Measurements from ENCODE around the gene ERAP2.

DNA sequence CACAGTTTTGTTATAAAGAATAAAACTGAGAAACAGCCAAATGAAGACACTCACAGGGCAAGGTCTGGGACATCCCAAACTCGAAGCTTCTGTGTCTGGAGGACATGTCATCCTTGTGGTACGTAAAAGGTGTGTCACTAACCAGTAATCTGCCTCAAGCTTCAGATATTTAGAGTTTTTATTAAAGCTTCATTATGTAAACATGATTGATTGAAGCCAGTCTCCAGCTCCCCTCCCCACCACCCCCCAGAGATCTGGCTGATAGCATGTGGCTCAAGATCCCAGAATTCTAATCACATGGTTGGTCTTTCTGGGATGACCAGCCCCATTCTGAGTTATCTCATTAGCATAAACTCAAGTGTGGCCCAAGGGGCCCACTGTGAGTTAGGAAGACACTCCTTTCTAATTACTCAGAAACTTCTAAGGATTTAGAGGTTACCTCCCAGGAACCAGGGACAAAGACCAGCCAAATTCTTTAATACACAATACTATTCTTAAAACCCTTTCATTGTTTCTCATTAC, 37.2 kb upstream of the ERAP2 start:
- TF ChIP-seq, protein P1, sequence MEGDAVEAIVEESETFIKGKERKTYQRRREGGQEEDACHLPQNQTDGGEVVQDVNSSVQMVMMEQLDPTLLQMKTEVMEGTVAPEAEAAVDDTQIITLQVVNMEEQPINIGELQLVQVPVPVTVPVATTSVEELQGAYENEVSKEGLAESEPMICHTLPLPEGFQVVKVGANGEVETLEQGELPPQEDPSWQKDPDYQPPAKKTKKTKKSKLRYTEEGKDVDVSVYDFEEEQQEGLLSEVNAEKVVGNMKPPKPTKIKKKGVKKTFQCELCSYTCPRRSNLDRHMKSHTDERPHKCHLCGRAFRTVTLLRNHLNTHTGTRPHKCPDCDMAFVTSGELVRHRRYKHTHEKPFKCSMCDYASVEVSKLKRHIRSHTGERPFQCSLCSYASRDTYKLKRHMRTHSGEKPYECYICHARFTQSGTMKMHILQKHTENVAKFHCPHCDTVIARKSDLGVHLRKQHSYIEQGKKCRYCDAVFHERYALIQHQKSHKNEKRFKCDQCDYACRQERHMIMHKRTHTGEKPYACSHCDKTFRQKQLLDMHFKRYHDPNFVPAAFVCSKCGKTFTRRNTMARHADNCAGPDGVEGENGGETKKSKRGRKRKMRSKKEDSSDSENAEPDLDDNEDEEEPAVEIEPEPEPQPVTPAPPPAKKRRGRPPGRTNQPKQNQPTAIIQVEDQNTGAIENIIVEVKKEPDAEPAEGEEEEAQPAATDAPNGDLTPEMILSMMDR (IDR thresholded peaks at IDR 0.05) = no peak
- TF ChIP-seq POLR2A (IDR thresholded peaks at IDR 0.05) = no peak

Data from heart left ventricle (tissue), 13 donors.